ENCODE measurements around the gene LAD1.

Gene LAD1

GRCh38 chr1:201353186-201353940, 45.8 kb downstream of the LAD1 start:
- Histone ChIP-seq H3K27me3 (ENCODE audit: insufficient read depth, low read length) (no peaks in the 10 kb centered on the region), H3K9me2 (ENCODE audit: low read depth, low read length) (no peaks in the 10 kb centered on the region), H4K20me1 (ENCODE audit: insufficient read depth, low read length) (no peaks in the 10 kb centered on the region), H3K36me3 (ENCODE audit: insufficient read depth, low read length) (no peaks in the 10 kb centered on the region), H3K27ac (ENCODE audit: low read depth, low read length, poor library complexity, severe bottlenecking) (no peak overlapping the region), H3K79me2 (ENCODE audit: insufficient read depth, low read length) (no peaks in the 10 kb centered on the region), H3K4me2 (ENCODE audit: low read length) (no peak overlapping the region), H3F3A (ENCODE audit: insufficient read depth, low read length) (no peaks in the 10 kb centered on the region), H2AFZ (ENCODE audit: low read length) (no peak overlapping the region), H3K9me3 (ENCODE audit: low read length) (no peaks in the 10 kb centered on the region), H3K9ac (ENCODE audit: low read length) (no peak overlapping the region), H3K4me1 (ENCODE audit: insufficient read depth, low read length, severe bottlenecking) (no peaks in the 10 kb centered on the region), H3K4me3 (ENCODE audit: low read depth, low read length, poor library complexity, severe bottlenecking) (no peak overlapping the region)
- TF ChIP-seq EZH2 (IDR thresholded peaks at IDR 0.05; ENCODE audit: borderline replicate concordance, low read length): no peak
- TF ChIP-seq CTCF (IDR thresholded peaks at IDR 0.05; ENCODE audit: low read length): no peak

- H3K79me2 ChIP-seq (ENCODE audit: insufficient read depth, low read length): no peaks in the 10 kb centered on the region
Observed at GRCh38 chr1:201351617-201352016, 47.5 kb downstream of the LAD1 start.

GRCh38 chr1:201350884-201351283, 48.2 kb downstream of the LAD1 start:
- Histone ChIP-seq H3K9me3 (ENCODE audit: low read length) (no peaks in the 10 kb centered on the region), H3K4me1 (ENCODE audit: insufficient read depth, low read length, severe bottlenecking) (no peaks in the 10 kb centered on the region), H3K4me2 (ENCODE audit: low read length) (no peak overlapping the region), H3F3A (ENCODE audit: insufficient read depth, low read length) (no peaks in the 10 kb centered on the region), H3K9me2 (ENCODE audit: low read depth, low read length) (no peaks in the 10 kb centered on the region), H3K27me3 (ENCODE audit: insufficient read depth, low read length) (no peaks in the 10 kb centered on the region), H3K4me3 (ENCODE audit: low read depth, low read length, poor library complexity, severe bottlenecking) (no peak overlapping the region), H3K36me3 (ENCODE audit: insufficient read depth, low read length) (no peaks in the 10 kb centered on the region), H3K79me2 (ENCODE audit: insufficient read depth, low read length) (no peaks in the 10 kb centered on the region), H4K20me1 (ENCODE audit: insufficient read depth, low read length) (no peaks in the 10 kb centered on the region), H3K9ac (ENCODE audit: low read length) (no peak overlapping the region), H2AFZ (ENCODE audit: low read length) (no peak overlapping the region), H3K27ac (ENCODE audit: low read depth, low read length, poor library complexity, severe bottlenecking) (no peak overlapping the region)
- no peak for TF ChIP-seq EZH2 (IDR thresholded peaks at IDR 0.05; ENCODE audit: borderline replicate concordance, low read length)
- TF ChIP-seq CTCF (IDR thresholded peaks at IDR 0.05; ENCODE audit: low read length): no peak

More at GRCh38 chr1:201351617-201352016, 47.5 kb downstream of the LAD1 start:
- H3K4me3 ChIP-seq (ENCODE audit: low read depth, low read length, poor library complexity, severe bottlenecking): no peak overlapping the region
- TF ChIP-seq EZH2 (IDR thresholded peaks at IDR 0.05; ENCODE audit: borderline replicate concordance, low read length) (no peak), CTCF (IDR thresholded peaks at IDR 0.05; ENCODE audit: low read length) (no peak)
- no peak overlapping the region for H3K27ac ChIP-seq (ENCODE audit: low read depth, low read length, poor library complexity, severe bottlenecking)
- H3K9me2 ChIP-seq (ENCODE audit: low read depth, low read length): no peaks in the 10 kb centered on the region
- H4K20me1 ChIP-seq (ENCODE audit: insufficient read depth, low read length): no peaks in the 10 kb centered on the region
- no peaks in the 10 kb centered on the region for H3F3A ChIP-seq (ENCODE audit: insufficient read depth, low read length)
- H3K9me3 ChIP-seq (ENCODE audit: low read length): no peaks in the 10 kb centered on the region
- no peak overlapping the region for H3K9ac ChIP-seq (ENCODE audit: low read length)
- no peak overlapping the region for H2AFZ ChIP-seq (ENCODE audit: low read length)
- no peaks in the 10 kb centered on the region for H3K27me3 ChIP-seq (ENCODE audit: insufficient read depth, low read length)
- no peaks in the 10 kb centered on the region for H3K4me1 ChIP-seq (ENCODE audit: insufficient read depth, low read length, severe bottlenecking)
- H3K4me2 ChIP-seq (ENCODE audit: low read length): no peak overlapping the region
- no peaks in the 10 kb centered on the region for H3K36me3 ChIP-seq (ENCODE audit: insufficient read depth, low read length)

Data from OCI-LY1 (cell line).